H1 (cell line): Measurements from ENCODE around the gene RPIA.

Experiments used
- CEBPB ChIP-seq: IDR thresholded peaks from 2 replicates; pipeline ENCODE4 v1.6.1; 2012; ENCODE audit warnings: low read depth, low read length
- POLR2AphosphoS5 ChIP-seq: IDR thresholded peaks from 2 replicates; pipeline ENCODE4 v1.6.1; 2011; ENCODE audit warnings: low read depth, low read length

DNA sequence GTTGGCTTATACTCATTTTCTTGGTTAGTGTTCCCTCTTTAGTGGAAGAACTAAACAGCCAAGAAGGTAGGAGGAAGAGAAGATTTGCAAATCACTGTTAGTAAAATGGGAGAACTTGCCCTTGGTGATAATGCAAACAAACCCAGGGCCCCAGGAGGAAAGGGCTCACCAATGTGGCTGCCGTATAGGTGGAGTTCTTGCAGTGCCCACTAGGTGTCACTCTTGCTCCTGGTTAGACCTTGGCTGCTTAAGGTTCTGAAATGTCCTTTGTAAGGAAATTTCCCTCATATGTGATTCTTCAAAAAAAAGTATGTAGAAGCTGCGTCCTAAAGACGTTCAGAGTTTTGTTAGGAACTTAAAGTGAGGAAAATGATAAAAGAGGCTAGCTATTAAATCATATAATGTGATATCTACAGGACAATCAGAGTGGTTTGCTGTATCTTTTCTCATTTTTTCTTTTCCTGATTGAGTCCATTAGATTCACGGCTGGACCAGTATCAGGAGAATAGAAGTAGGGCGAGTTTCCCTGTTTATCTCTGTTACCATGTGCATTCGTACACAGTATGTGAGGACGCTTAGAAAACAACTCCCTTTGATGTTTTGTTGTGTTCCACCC is 48.6 kb downstream of the RPIA start:
- TF ChIP-seq POLR2AphosphoS5 (no peak), CEBPB (no peak)
